ENCODE data around the gene CLCN4. TPM values are rescaled to one million over a fixed set of nuclear protein-coding genes. Genes with fewer than 3 reads are reported as not detected.
A peak's percentile ranks its signal among the peaks of the same experiment; 100 is the strongest.

Gene CLCN4
- total and polyA plus RNA-seq, 12 donors: 1.2 to 13.9 (median 4.1) TPM

- TF ChIP-seq CTCF (IDR thresholded peaks at IDR 0.05) (no peak), POLR2A (IDR thresholded peaks at IDR 0.05) (no peak)
- peaks cover 17 to 29% of the 10 kb centered on the region in 2 donors for H3K4me1 ChIP-seq (replicated peaks in 1 of 2)
- H3K27me3 ChIP-seq: no peaks in the 10 kb centered on the region
- H3K9me3 ChIP-seq (replicated peaks in 1 of 3): no peaks in the 10 kb centered on the region
- no peaks in the 10 kb centered on the region for H3K36me3 ChIP-seq (replicated peaks in 1 of 2)
- WGBS, 4 donors: 71 to 83% (median 75%) methylated on average over 8 to 27 of the region's 27 CpGs
- no peak overlapping the region for H3K4me3 ChIP-seq
- DNase-seq: peak in 2 of 7 donors; percentile 8 to 26
- intact Hi-C loops (cut with DNase I): loop anchor here in 1 of 2 donors (10.0 kb wide), 1 partner anchor 235 kb away; no protein-coding TSS in a partner anchor
- no peak overlapping the region for H3K27ac ChIP-seq
Observed at GRCh38 chrX:10109695-10110094, 47.1 kb upstream of the CLCN4 start.

- H3K36me3 ChIP-seq (replicated peaks in 1 of 2): no peaks in the 10 kb centered on the region
- DNase-seq: no peak
- peak overlapping the region in 2 of 5 donors; percentile 40 to 60 for H3K27ac ChIP-seq
- no peaks in the 10 kb centered on the region for H3K27me3 ChIP-seq
- TF ChIP-seq CTCF (IDR thresholded peaks at IDR 0.05): no peak
- H3K4me3 ChIP-seq: no peak overlapping the region
- H3K4me1 ChIP-seq (replicated peaks in 1 of 2): peaks cover 17 to 29% of the 10 kb centered on the region in 2 donors
- 84 to 90% (median 86%) methylated on average over 2 to 16 of the region's 16 CpGs for WGBS, 4 donors
- H3K9me3 ChIP-seq (replicated peaks in 1 of 3): no peaks in the 10 kb centered on the region
- intact Hi-C loops (cut with DNase I): loop anchor here in 1 of 2 donors (10.0 kb wide), 1 partner anchor 236 kb away; no protein-coding TSS in a partner anchor
Observed at GRCh38 chrX:10110316-10110935, 46.3 kb upstream of the CLCN4 start.

- 58 to 78% (median 72%) methylated on average over 4 to 10 of the region's 10 CpGs for WGBS, 4 donors
- H3K9me3 ChIP-seq (replicated peaks in 1 of 3): no peaks in the 10 kb centered on the region
- H3K27ac ChIP-seq: peak overlapping the region in 3 of 5 donors; percentile 40 to 78 (median 60)
- H3K4me3 ChIP-seq: no peak overlapping the region
- H3K36me3 ChIP-seq (replicated peaks in 1 of 2): no peaks in the 10 kb centered on the region
- TF ChIP-seq POLR2A (IDR thresholded peaks at IDR 0.05): no peak
- no peak for TF ChIP-seq CTCF (IDR thresholded peaks at IDR 0.05)
- H3K27me3 ChIP-seq: no peaks in the 10 kb centered on the region
- DNase-seq: peak in 1 of 7 donors; percentile 13
- peaks cover 17 to 29% of the 10 kb centered on the region in 2 donors for H3K4me1 ChIP-seq (replicated peaks in 1 of 2)
- intact Hi-C loops (cut with DNase I): loop anchor here in 1 of 2 donors (10.0 kb wide), 1 partner anchor 236 kb away; no protein-coding TSS in a partner anchor
Observed at GRCh38 chrX:10110984-10111363, 45.8 kb upstream of the CLCN4 start.

DNA sequence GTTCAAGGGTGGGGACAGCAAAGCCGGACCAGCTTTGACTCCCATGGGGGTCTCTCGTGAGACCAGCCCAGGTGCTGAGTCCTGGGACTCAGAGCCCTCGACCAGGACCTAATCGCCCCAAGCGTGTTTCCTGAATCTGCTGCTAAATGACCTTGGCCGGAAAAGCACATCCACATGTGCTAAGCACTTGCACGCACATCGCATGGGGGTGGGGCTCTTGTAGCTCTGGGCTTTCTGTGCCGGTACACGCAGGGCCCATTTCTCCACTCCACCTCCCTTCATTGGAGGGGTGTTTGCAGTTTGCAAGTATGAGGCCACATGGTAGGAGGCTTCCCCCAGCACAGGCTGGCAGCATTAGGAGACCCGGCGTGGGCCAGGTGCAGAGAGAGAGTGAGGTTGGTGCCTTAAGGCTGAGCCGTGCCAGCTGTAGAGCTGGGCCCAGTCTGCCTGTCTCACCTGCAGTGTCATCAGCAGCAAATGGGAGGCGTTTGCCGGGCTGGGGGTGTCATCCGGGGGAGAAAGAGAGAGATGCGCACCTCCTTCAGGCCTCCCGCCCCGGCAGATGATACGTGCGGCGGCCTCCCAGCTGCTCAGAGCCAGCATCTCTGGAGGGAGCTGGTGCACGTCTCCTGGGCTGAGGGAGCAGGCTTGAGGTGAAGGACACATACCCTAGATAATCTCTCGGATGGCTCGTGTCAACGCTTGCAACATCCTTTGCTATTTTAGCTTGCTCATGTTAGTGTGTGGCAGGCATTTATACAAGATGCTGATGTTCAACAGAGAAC lies 45.2 kb upstream of the CLCN4 start:
- Histone ChIP-seq H3K36me3 (replicated peaks in 1 of 2) (peaks cover 0 to 2% of the 10 kb centered on the region in 2 donors), H3K4me1 (replicated peaks in 1 of 2) (peaks cover 17 to 29% of the 10 kb centered on the region in 2 donors), H3K27ac (peak overlapping the region in 4 of 5 donors; percentile 40 to 78 (median 51)), H3K4me3 (no peak overlapping the region), H3K27me3 (no peaks in the 10 kb centered on the region), H3K9me3 (replicated peaks in 1 of 3) (no peaks in the 10 kb centered on the region)
- intact Hi-C loops (cut with DNase I): loop anchor here in 1 of 2 donors (10.0 kb wide), 1 partner anchor 237 kb away; no protein-coding TSS in a partner anchor
- TF ChIP-seq POLR2A (IDR thresholded peaks at IDR 0.05) (peak in 1 of 2 donors; percentile 27), CTCF (IDR thresholded peaks at IDR 0.05) (no peak)
- DNase-seq: peak in 6 of 7 donors; percentile 66 to 80 (median 74)
- 33 to 79% (median 55%) methylated on average over 7 to 26 of the region's 26 CpGs for WGBS, 4 donors

Data from adrenal gland (tissue), 12 donors.